NB4 (cell line): Measurements from ENCODE around the gene TNFAIP8.

Source experiments
- DNase-seq: peaks from one replicate; pipeline ENCODE4 v3.0.0; 2010; ENCODE audit warnings: low read depth
- H3K4me3 ChIP-seq: one replicate; pipeline ENCODE4 v1.5.1; 2011; ENCODE audit warnings: mild to moderate bottlenecking, low read depth, low read length, moderate library complexity
- CTCF ChIP-seq: IDR thresholded peaks from one replicate; pipeline ENCODE4 v1.5.1; 2012; ENCODE audit warnings: low read depth, low read length
- MAX ChIP-seq: IDR thresholded peaks from 2 replicates; pipeline ENCODE4 v1.6.1; 2011; ENCODE audit warnings: low read depth, low read length
- MYC ChIP-seq: IDR thresholded peaks from 2 replicates; pipeline ENCODE4 v1.6.1; 2011; ENCODE audit warnings: low read depth, low read length
- POLR2A ChIP-seq: IDR thresholded peaks from 2 replicates; pipeline ENCODE4 v1.6.1; 2011; ENCODE audit warnings: mild to moderate bottlenecking; ENCODE audit not compliant: insufficient read length; ENCODE audit errors: extremely low read depth

TNFAIP8 gene

GRCh38 chr5:119385536-119386128 lies 29.8 kb downstream of the TNFAIP8 start:
- TF ChIP-seq MYC (no peak), CTCF (no peak), POLR2A (no peak), MAX (no peak)
- no peak overlapping the region for H3K4me3 ChIP-seq
- DNase-seq: no peak

- no peak for TF ChIP-seq POLR2A
- TF ChIP-seq CTCF: no peak
- no peak for TF ChIP-seq MAX
- no peak for TF ChIP-seq MYC
- no peak for DNase-seq
- H3K4me3 ChIP-seq: no peak overlapping the region
Observed at GRCh38 chr5:119386596-119387344, 31.0 kb downstream of the TNFAIP8 start.

GRCh38 chr5:119387945-119388618 lies 32.3 kb downstream of the TNFAIP8 start:
- DNase-seq: no peak
- TF ChIP-seq MAX (no peak), MYC (no peak), CTCF (no peak), POLR2A (no peak)
- no peak overlapping the region for H3K4me3 ChIP-seq

- DNase-seq: no peak
- TF ChIP-seq CTCF: no peak
- TF ChIP-seq MYC: no peak
- TF ChIP-seq POLR2A: no peak
- no peak for TF ChIP-seq MAX
- H3K4me3 ChIP-seq: no peak overlapping the region
Observed at GRCh38 chr5:119388619-119389190, 32.9 kb downstream of the TNFAIP8 start.

GRCh38 chr5:119389288-119390030 lies 33.6 kb downstream of the TNFAIP8 start:
- no peak for DNase-seq
- TF ChIP-seq CTCF: no peak
- TF ChIP-seq MYC: no peak
- no peak for TF ChIP-seq POLR2A
- no peak for TF ChIP-seq MAX
- no peak overlapping the region for H3K4me3 ChIP-seq
